IPS-15b (cell line): Measurements from ENCODE around the gene C5AR1.
"Not testable (repeated sequence)": the region's sequence is repeated elsewhere in the genome, so short reads cannot be mapped to it uniquely, and the experiment has no call there.

ENCODE experiments used
- H3K27me3 ChIP-seq: one replicate; pipeline ENCODE4 v1.6.1; 2013; ENCODE audit warnings: low read length; ENCODE audit not compliant: control insufficient read depth, insufficient read depth
- H3K36me3 ChIP-seq: one replicate; pipeline ENCODE4 v1.6.1; 2013; ENCODE audit warnings: low read length; ENCODE audit not compliant: control insufficient read depth, insufficient read depth
- H3K4me1 ChIP-seq: one replicate; pipeline ENCODE4 v1.6.1; 2013; ENCODE audit warnings: mild to moderate bottlenecking, low read length; ENCODE audit not compliant: control insufficient read depth, insufficient read depth
- H3K4me3 ChIP-seq: one replicate; pipeline ENCODE4 v1.5.1; 2013; ENCODE audit warnings: low read depth, low read length
- H3K9ac ChIP-seq: one replicate; pipeline ENCODE4 v1.6.1; 2013; ENCODE audit warnings: low read depth, mild to moderate bottlenecking, low read length
- H3K9me3 ChIP-seq: one replicate; pipeline ENCODE4 v1.6.1; 2013; ENCODE audit warnings: mild to moderate bottlenecking, low read length; ENCODE audit not compliant: control insufficient read depth, insufficient read depth

The C5AR1 gene

GRCh38 chr19:47273313-47274070 is 36.2 kb upstream of the C5AR1 start:
- Histone ChIP-seq H3K27me3 (peaks cover 8% of the 10 kb centered on the region), H3K9me3 (no peaks in the 10 kb centered on the region), H3K9ac (peak overlapping the region; percentile 87), H3K4me1 (peaks cover 3% of the 10 kb centered on the region), H3K4me3 (peak overlapping the region; percentile 93), H3K36me3 (peaks cover 22% of the 10 kb centered on the region)

DNA sequence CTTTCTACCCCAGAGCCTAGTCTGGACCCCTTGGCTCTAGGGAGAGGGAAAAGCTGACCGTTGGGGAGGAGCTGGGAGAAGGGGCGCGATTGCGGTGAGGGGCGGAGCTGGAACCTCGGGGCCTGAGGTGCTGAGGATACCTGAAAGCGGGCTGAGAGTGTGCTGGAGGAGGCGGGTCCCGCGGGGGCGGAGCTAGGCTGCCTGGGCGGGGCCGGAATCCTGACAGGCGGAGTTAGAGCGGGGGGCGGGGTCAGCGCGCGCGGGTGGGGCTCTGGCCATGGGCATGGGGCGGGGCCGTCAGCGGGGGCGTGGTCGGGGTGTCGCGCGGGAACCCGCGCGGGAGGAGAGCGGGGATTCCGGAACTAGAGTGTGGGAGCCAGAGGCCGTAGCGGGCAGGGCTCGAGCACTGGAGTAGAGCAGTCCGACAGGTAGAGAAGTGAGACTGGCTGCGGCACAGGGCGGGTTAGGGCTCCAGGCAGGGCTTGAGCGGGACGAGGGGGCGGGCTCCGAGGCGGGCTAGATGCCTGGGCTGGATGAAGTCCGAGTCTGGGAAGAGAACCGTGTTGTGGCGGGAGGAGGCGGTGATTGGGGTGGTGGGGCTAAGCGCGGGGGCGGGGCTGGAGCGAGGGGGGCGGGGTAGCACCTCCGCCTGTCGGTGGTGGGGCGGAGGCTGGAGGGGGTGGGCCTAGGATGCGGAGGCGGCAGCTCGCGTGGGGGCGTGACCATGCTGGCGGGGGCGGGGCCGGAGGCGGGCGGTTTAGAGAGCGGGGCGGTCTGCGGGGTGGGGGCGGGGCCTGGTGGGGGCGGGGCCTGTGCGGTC is 35.4 kb upstream of the C5AR1 start, which contains the start of gene INAFM1:
TSS of gene INAFM1 (plus strand) at position 815 of the 820 bp plus-strand sequence. CDS start 35 bp downstream, outside the sequence.
- peaks cover 8% of the 10 kb centered on the region for H3K27me3 ChIP-seq
- H3K36me3 ChIP-seq = peaks cover 21% of the 10 kb centered on the region
- peaks cover 3% of the 10 kb centered on the region for H3K4me1 ChIP-seq
- no peaks in the 10 kb centered on the region for H3K9me3 ChIP-seq
- peak within 1 kb of the TSS; percentile 87 for H3K9ac ChIP-seq
- H3K4me3 ChIP-seq = peak within 1 kb of the TSS; percentile 93

GRCh38 chr19:47274891-47275761 is 34.5 kb upstream of the C5AR1 start:
- no peak overlapping the region for H3K9ac ChIP-seq
- peaks cover 15% of the 10 kb centered on the region for H3K36me3 ChIP-seq
- H3K4me3 ChIP-seq = peak overlapping the region; percentile 59
- H3K9me3 ChIP-seq = no peaks in the 10 kb centered on the region
- peaks cover 3% of the 10 kb centered on the region for H3K4me1 ChIP-seq
- peaks cover 8% of the 10 kb centered on the region for H3K27me3 ChIP-seq

- H3K9me3 ChIP-seq = no peaks in the 10 kb centered on the region
- H3K27me3 ChIP-seq = peaks cover 8% of the 10 kb centered on the region
- no peak overlapping the region for H3K9ac ChIP-seq
- peaks cover 3% of the 10 kb centered on the region for H3K4me1 ChIP-seq
- H3K36me3 ChIP-seq = peaks cover 14% of the 10 kb centered on the region
- H3K4me3 ChIP-seq = peak overlapping the region; percentile 59
Measured at GRCh38 chr19:47275791-47276461, 33.7 kb upstream of the C5AR1 start.

GRCh38 chr19:47276513-47276912 is 33.1 kb upstream of the C5AR1 start:
- H3K9me3 ChIP-seq, H3K36me3 ChIP-seq, H3K4me1 ChIP-seq, H3K4me3 ChIP-seq, H3K9ac ChIP-seq, H3K27me3 ChIP-seq: not testable (repeated sequence)

DNA sequence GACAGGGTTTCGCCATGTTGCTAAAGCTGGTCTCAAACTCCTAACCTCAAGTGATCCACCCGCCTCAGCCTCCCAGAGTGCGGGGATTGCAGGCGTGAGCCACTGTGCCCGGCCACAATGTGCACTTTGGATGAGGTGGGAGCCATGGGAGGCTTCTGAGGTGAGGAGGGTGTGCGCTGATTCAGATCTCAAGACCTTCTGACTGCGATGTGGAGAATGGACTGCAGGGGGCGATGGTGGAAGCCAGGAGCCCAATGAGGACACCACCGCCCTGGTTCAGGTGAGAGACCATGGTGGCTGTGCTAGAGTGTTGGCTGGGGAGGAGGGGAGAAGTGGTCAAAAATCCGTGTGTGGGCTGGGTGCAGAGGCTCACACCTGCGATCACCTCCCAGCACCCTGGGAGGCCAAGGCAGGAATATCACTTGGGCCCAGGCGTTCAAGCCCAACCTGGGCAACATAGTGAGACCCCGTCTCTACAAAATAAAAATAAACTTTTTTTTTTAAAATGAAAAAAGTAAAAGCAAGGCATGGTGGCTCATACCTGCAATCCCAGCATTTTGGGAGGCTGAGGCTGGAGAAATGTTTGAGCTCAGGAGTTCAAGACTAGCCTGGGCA is 29.4 kb upstream of the C5AR1 start:
- H3K4me1 ChIP-seq = no peaks in the 10 kb centered on the region

GRCh38 chr19:47283405-47284059 is 26.1 kb upstream of the C5AR1 start:
- Histone ChIP-seq H3K27me3 (no peaks in the 10 kb centered on the region), H3K9me3 (no peaks in the 10 kb centered on the region), H3K9ac (no peak overlapping the region), H3K4me1 (no peaks in the 10 kb centered on the region), H3K36me3 (no peaks in the 10 kb centered on the region), H3K4me3 (no peak overlapping the region)

More for the DNA sequence above, 29.4 kb upstream of the C5AR1 start:
- Histone ChIP-seq H3K4me3 (no peak overlapping the region), H3K27me3 (peaks cover 6% of the 10 kb centered on the region), H3K9me3 (no peaks in the 10 kb centered on the region), H3K9ac (no peak overlapping the region), H3K36me3 (peaks cover 6% of the 10 kb centered on the region)

GRCh38 chr19:47284324-47284899 is 25.2 kb upstream of the C5AR1 start:
- Histone ChIP-seq H3K27me3 (no peaks in the 10 kb centered on the region), H3K4me1 (no peaks in the 10 kb centered on the region), H3K4me3 (no peak overlapping the region)

GRCh38 chr19:47296036-47296435 is 13.6 kb upstream of the C5AR1 start:
- H3K9ac ChIP-seq = no peak overlapping the region
- no peaks in the 10 kb centered on the region for H3K9me3 ChIP-seq
- H3K4me1 ChIP-seq = peaks cover 2% of the 10 kb centered on the region
- H3K4me3 ChIP-seq = no peak overlapping the region
- H3K27me3 ChIP-seq = no peaks in the 10 kb centered on the region
- H3K36me3 ChIP-seq = no peaks in the 10 kb centered on the region

More at GRCh38 chr19:47284324-47284899, 25.2 kb upstream of the C5AR1 start:
- Histone ChIP-seq H3K36me3 (no peaks in the 10 kb centered on the region), H3K9ac (no peak overlapping the region), H3K9me3 (no peaks in the 10 kb centered on the region)

- not testable (repeated sequence) for H3K9me3 ChIP-seq, H3K9ac ChIP-seq, H3K36me3 ChIP-seq, H3K4me3 ChIP-seq, H3K27me3 ChIP-seq, H3K4me1 ChIP-seq
Measured at GRCh38 chr19:47300867-47301266, 8.8 kb upstream of the C5AR1 start.
